ENCODE results near the gene SART1. TPM values are rescaled to one million over a fixed set of nuclear protein-coding genes. Genes with fewer than 3 reads are reported as not detected.
"Not testable (repeated sequence)": the region's sequence is repeated elsewhere in the genome, so short reads cannot be mapped to it uniquely, and the experiment has no call there.

SART1 gene
- total RNA-seq, 1 donor from 2014 or later, result 39.2 TPM

- peak; percentile 96 for DNase-seq (ENCODE audit: low read depth)
These were observed 53.9 kb downstream of the SART1 start for GRCh38 chr11:66015454-66015881.

GRCh38 chr11:66015936-66016792 lies 54.6 kb downstream of the SART1 start:
- peak; percentile 82 for DNase-seq (ENCODE audit: low read depth)

DNA sequence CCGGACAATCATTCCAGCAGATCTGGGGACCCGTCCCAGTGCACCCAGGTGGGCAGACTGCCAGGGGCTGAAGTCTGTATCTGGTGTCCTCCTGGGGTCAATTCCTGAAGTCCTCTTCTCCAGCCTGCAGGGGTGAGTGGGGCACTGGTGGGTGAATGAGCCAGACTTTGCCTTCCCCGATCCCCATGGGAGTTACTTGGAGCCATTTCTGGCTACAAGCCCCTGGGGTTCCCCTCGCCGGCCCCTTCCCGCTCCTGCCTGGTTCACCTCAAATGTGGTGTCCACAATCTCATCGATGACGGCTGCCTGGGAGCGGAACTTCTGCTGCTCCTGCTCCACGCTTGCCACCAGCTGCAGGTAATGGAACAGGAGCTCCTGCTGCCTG lies 55.3 kb downstream of the SART1 start:
- DNase-seq (ENCODE audit: low read depth), result no peak

DNA sequence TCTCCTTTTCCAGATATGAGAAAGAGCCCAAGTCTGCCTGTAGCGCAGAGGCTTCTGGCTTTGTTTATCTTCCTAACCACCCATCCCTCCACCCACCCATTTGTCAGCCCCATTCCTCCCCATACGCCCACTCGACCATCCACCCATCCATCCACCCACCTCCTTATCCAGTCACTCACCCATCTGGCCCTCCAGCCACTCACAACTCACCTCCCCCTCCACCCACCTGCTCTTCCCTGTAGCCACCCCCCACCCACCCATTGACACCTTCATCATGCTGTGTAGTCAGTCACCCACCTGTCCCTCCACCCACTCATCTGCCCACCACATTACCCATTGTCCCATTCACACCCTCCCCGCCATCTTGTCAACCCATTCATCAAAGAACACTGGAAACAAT lies 55.8 kb downstream of the SART1 start:
- no peak for DNase-seq (ENCODE audit: low read depth)

GRCh38 chr11:66020212-66020611 lies 58.7 kb downstream of the SART1 start:
- DNase-seq (ENCODE audit: low read depth), result no peak

DNA sequence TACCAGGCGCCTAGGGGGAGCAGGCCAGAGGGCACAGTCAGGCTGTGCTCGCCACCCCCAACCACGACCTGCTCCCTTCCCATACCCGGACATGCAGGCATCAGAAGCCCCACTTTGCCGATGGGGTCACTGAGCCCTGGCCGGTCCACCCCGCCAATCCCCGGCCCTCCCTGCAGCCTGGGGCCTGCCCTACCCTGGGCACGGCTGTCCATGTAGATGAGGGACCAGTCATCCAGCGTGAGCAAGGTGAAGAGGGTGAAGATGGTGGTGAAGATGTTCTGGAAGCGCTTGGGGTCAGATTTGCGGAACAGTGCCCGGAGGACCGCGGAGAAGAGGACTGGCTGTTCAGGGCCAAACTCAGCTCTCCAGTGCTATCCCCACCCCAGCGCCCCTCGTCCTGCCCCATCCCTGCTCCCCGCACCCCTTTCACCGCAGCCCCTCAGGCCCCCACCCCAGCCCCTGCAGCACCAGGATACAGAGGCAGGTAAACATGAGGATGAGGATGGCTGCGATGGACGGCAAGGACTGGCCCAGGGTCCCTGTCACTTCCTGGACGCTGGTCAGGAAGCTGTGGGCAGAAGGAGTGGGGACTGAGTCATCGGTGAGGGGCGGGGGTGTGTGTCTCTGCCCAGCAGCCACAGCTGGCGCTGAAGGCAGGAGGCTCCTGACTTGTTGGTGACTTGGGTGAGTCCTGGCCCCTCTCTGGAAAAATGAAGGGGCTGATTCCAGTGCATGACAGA lies 59.3 kb downstream of the SART1 start:
- peak; percentile 89 for DNase-seq (ENCODE audit: low read depth)

GRCh38 chr11:66022401-66023185 lies 61.1 kb downstream of the SART1 start:
- peak; percentile 75 for DNase-seq (ENCODE audit: low read depth)

GRCh38 chr11:66023186-66023440 lies 61.6 kb downstream of the SART1 start:
- not testable (repeated sequence) for DNase-seq (ENCODE audit: low read depth)

DNA sequence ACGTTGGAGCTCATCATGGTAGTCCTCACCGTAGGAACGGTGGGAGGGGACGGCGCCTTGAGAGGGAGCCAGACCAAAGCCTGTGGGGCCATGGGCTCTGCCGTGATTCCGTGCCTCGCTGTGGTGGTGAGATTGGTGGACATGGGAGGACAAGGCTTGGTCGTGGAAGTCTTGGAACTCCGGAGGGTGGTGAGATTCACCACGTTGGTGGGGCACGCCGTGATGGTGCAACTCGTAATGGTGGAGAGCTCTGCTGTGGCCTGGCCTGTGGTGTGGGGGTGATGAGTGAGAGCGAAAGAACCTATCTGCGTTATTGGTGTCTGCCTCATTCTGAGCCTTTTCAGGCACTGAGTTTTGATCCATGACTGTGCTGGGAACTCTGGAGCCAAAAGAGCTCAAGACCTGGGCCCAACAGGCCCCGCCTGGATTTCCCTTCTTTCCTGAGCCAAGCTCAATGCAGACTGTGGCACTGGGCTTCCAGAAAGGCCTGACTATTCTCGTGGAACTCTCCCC lies 64.5 kb downstream of the SART1 start, which contains the start of gene CATSPER1:
Gene CATSPER1 (minus strand): TSS at position 463 of the 513 bp plus-strand sequence. CDS start 100 bp downstream, at position 363.
- no peak for DNase-seq (ENCODE audit: low read depth)

Other genes starting within 250 kb of the SART1 start
- gene KAT5, start 249.5 kb upstream of the SART1 start, total RNA-seq, result 37.8 and 43.2 TPM in 2 replicates
- 37.1 and 83.3 TPM in 2 replicates for gene RNASEH2C, start 240.9 kb upstream of the SART1 start, total RNA-seq
- 9.8 and 10.2 TPM in 2 replicates for gene AP5B1, start 180.8 kb upstream of the SART1 start, total RNA-seq
- gene OVOL1, start 174.7 kb upstream of the SART1 start, total RNA-seq, result not detected in 2 replicates
- 0.36 and 0.40 TPM in 2 replicates for gene SNX32, start 127.8 kb upstream of the SART1 start, total RNA-seq
- gene CFL1, start 103.6 kb upstream of the SART1 start, total RNA-seq, result 748 and 837 TPM in 2 replicates
- 46.8 and 47.6 TPM in 2 replicates for gene MUS81, start 101.3 kb upstream of the SART1 start, total RNA-seq
- 124 and 141 TPM in 2 replicates for gene EFEMP2, start 88.9 kb upstream of the SART1 start, total RNA-seq
- gene CTSW, start 81.9 kb upstream of the SART1 start, total RNA-seq, result not detected in 2 replicates
- 92.4 and 103 TPM in 2 replicates for gene FIBP, start 73.3 kb upstream of the SART1 start, total RNA-seq
- 76.4 and 102 TPM in 2 replicates for gene CCDC85B, start 71.1 kb upstream of the SART1 start, total RNA-seq
- 7.5 and 11.6 TPM in 2 replicates for gene FOSL1, start 61.3 kb upstream of the SART1 start, total RNA-seq
- 30.5 and 36.2 TPM in 2 replicates for gene C11orf68, start 42.7 kb upstream of the SART1 start, total RNA-seq
- gene DRAP1, start 42.3 kb upstream of the SART1 start, total RNA-seq, result 133 and 165 TPM in 2 replicates
- not detected in 2 replicates for gene TSGA10IP, start 16.3 kb upstream of the SART1 start, total RNA-seq
- 39.4 and 41.3 TPM in 2 replicates for gene EIF1AD, start 40.4 kb downstream of the SART1 start, total RNA-seq
- 59.3 and 67.2 TPM in 2 replicates for gene BANF1, start 40.8 kb downstream of the SART1 start, total RNA-seq
- 1.9 TPM in 1 of 2 replicates, not detected in the other for gene CST6, start 50.3 kb downstream of the SART1 start, total RNA-seq
- not detected in 2 replicates for gene CATSPER1, start 64.7 kb downstream of the SART1 start, total RNA-seq
- not detected in 2 replicates for gene GAL3ST3, start 87.4 kb downstream of the SART1 start, total RNA-seq
- gene SF3B2, start 90.6 kb downstream of the SART1 start, total RNA-seq, result 115 and 134 TPM in 2 replicates
- gene PACS1, start 108.5 kb downstream of the SART1 start, total RNA-seq, result 25.4 and 26.6 TPM in 2 replicates

Data from myocyte (in vitro differentiated cells).